ENCODE data around the gene TTL. TPM values are rescaled to one million over a fixed set of nuclear protein-coding genes. Genes with fewer than 3 reads are reported as not detected.

The TTL gene
- total and polyA plus RNA-seq, 2 of the 13 experiments (the other 11 are each of a cell fraction or from before 2014, with no cell fraction given): 19.0 to 59.8 TPM

- intact Hi-C loops (cut with micrococcal nuclease; ENCODE audit: unreplicated experiment): loop anchor here (5.0 to 10.0 kb wide), 2 partner anchors 40 to 328 kb away; partner anchors contain the start of genes POLR1B and ZC3H8
- Histone ChIP-seq H2AFZ (ENCODE audit: low read length) (no peak overlapping the region), H3K36me3 (replicated peaks in 1 of 2; ENCODE audit: control insufficient read depth in 1 of 2, insufficient read depth in 2 of 2, low read length in 2 of 2) (peaks cover 6 to 12% of the 10 kb centered on the region in 2 experiments; a peak in 3 of 5 replicates), H3K27me3 (ENCODE audit: control insufficient read depth in 1 of 2, insufficient read depth in 2 of 2, low read length in 2 of 2) (peaks cover 0 to 4% of the 10 kb centered on the region in 2 experiments; a peak in 1 of 5 replicates), H3K79me2 (ENCODE audit: insufficient read depth, low read length) (peaks cover 10% of the 10 kb centered on the region), H3K9ac (ENCODE audit: insufficient read depth, low read depth, low read length) (peak overlapping the region; percentile 97; the same call in 1 of the 2 replicates), H3K4me2 (ENCODE audit: low read depth, low read length) (0 out of 2 replicates have a peak overlapping the region, but pooled peaks have one; percentile 91), H3K4me3 (replicated peaks in 1 of 3; ENCODE audit: insufficient read depth in 1 of 3, low read depth in 2 of 3, low read length in 3 of 3) (no peak overlapping the region), H3K4me1 (ENCODE audit: insufficient read depth, low read length) (peaks cover 40% of the 10 kb centered on the region), H3K27ac (ENCODE audit: extremely low read length, insufficient read depth, low read length) (no peak overlapping the region), H4K20me1 (ENCODE audit: insufficient read depth, low read length) (no peaks in the 10 kb centered on the region), H3K9me3 (ENCODE audit: low read length) (no peaks in the 10 kb centered on the region)
- FAIRE-seq: no peak
- in situ Hi-C loops (cut with HindIII; ENCODE audit: extremely low pct_ligation_motif_present, low pct_unique_long_range_greater_than_20kb): loop anchor here (5.0 kb wide), 1 partner anchor 100 kb away; the partner anchor contains the start of gene TTL
- 49% methylated on average over 10 of the region's 10 CpGs for whole genome bisulfite sequencing (ENCODE audit: low lambda C conversion rate)
- no peak for ATAC-seq
- peak; percentile 60 for DNase-seq (ENCODE audit: low spot score)
- BruUV-seq (replicated peaks): no TSS peak
- POLR2A ChIA-PET: interaction anchor here (0.7 to 3.3 kb wide), 2 partner anchors 143 to 419 kb away, joined by 3 to 30 read pairs; no protein-coding TSS in a partner anchor
- CTCF ChIA-PET (ENCODE audit: low intra/inter-chr PET ratio, low total read pairs): interaction anchor here (0.7 to 1.9 kb wide), 4 partner anchors 102 to 144 kb away, joined by 3 to 5 read pairs (median 3); no protein-coding TSS in a partner anchor
- no peak for TF ChIP-seq ZNF318 (CRISPR knock-in tag; IDR thresholded peaks at IDR 0.05)
- TF ChIP-seq RFXAP (CRISPR knock-in tag; IDR thresholded peaks at IDR 0.05; ENCODE audit: borderline replicate concordance): no peak
- TF ChIP-seq DBP (CRISPR knock-in tag; IDR thresholded peaks at IDR 0.05; ENCODE audit: not compliant biosample characterization): no peak
- no peak for TF ChIP-seq SP5 (CRISPR knock-in tag; IDR thresholded peaks at IDR 0.05; ENCODE audit: borderline replicate concordance, low read depth)
- no peak for TF ChIP-seq CREBL2 (CRISPR knock-in tag; IDR thresholded peaks at IDR 0.05; ENCODE audit: borderline replicate concordance)
- TF ChIP-seq ZBTB10 (CRISPR knock-in tag; IDR thresholded peaks at IDR 0.05; ENCODE audit: borderline replicate concordance): no peak
- TF ChIP-seq GLI4 (CRISPR knock-in tag; IDR thresholded peaks at IDR 0.05; ENCODE audit: borderline replicate concordance): no peak
- TF ChIP-seq SALL1 (CRISPR knock-in tag; IDR thresholded peaks at IDR 0.05): peak; percentile 15; the same call in 1 of the 2 replicates
- TF ChIP-seq ZNF629 (CRISPR knock-in tag; conservative IDR thresholded peaks at IDR 0.05): no peak
- no peak for TF ChIP-seq ZNF331 (CRISPR knock-in tag; IDR thresholded peaks at IDR 0.05)
- TF ChIP-seq ZNF136 (CRISPR knock-in tag; IDR thresholded peaks at IDR 0.05; ENCODE audit: low read depth): no peak
Observed at GRCh38 chr2:112582314-112582746, 100.4 kb downstream of the TTL start.
